T-cell (primary cell): ENCODE measurements around the gene TULP4. TPM values are rescaled to one million over a fixed set of nuclear protein-coding genes. Genes with fewer than 3 reads are reported as not detected.
"Not testable (repeated sequence)": the region's sequence is repeated elsewhere in the genome, so short reads cannot be mapped to it uniquely, and the experiment has no call there.

Experiments used
- ATAC-seq, 4 experiments: fragments of 200-7000 bp in 3 of 4; fragments of 150-1000 bp in 1 of 4; cut with Tn5 transposase; replicated peaks in 1 of 4; 1 replicate in 3 of 4; 2 replicates in 1 of 4; pipeline ENCODE4 v1.10.0; 2021; ENCODE audit warnings: moderate library complexity in 3 of 4, mild to moderate bottlenecking in 2 of 4, moderate number of reproducible peaks in 1 of 4
- CTCF ChIA-PET, 2 donors: fragments of 300-600 bp; sonication (Branson Sonifier 250); formaldehyde crosslinking; loops; one replicate each; lab custom pipeline; 2022; ENCODE audit warnings: antibody characterized with exemption in 2 of 2; lab: Charles Lee
- POLR2A ChIA-PET, 2 donors: fragments of 300-600 bp; sonication (Branson Sonifier 250); formaldehyde crosslinking; loops; one replicate each; lab custom pipeline; 2022; ENCODE audit warnings: antibody characterized with exemption in 2 of 2; lab: Charles Lee
- DNase-seq, 35 experiments: peaks; one replicate each; pipeline versions ENCODE4 v3.0.0 to v3.0.0-alpha.2; 2013 to 2023
- H3K27ac ChIP-seq: one replicate; pipeline ENCODE4 v1.5.1; 2013; ENCODE audit warnings: low read length
- H3K27me3 ChIP-seq, 2 experiments: replicated peaks in 1 of 2; 1 replicate in 1 of 2; 2 replicates in 1 of 2; pipeline versions ENCODE4 v1.6.1 to v1.7.0; 2013; ENCODE audit warnings: low read length in 1 of 2, mixed read lengths in 1 of 2; ENCODE audit not compliant: control insufficient read depth in 2 of 2, insufficient read depth in 2 of 2; ENCODE audit errors: extremely low read depth in 1 of 2
- H3K36me3 ChIP-seq, 2 donors: 1 replicate in 1 of 2; 2 replicates in 1 of 2; pipeline versions ENCODE4 v1.6.1 to v1.7.0; 2013; ENCODE audit warnings: low read length in 1 of 2; ENCODE audit not compliant: control insufficient read depth in 2 of 2, insufficient read depth in 1 of 2; ENCODE audit errors: extremely low read depth in 1 of 2
- H3K4me1 ChIP-seq, 2 experiments: 1 replicate in 1 of 2; 2 replicates in 1 of 2; pipeline versions ENCODE4 v1.6.1 to v1.7.0; 2013; ENCODE audit warnings: low read length in 2 of 2, mixed read lengths in 1 of 2; ENCODE audit not compliant: insufficient read depth in 2 of 2, control insufficient read depth in 1 of 2; ENCODE audit errors: extremely low read depth in 1 of 2
- H3K4me3 ChIP-seq, 2 donors: 1 replicate in 1 of 2; 2 replicates in 1 of 2; pipeline versions ENCODE4 v1.5.1 to v1.7.0; 2013; ENCODE audit warnings: mild to moderate bottlenecking in 2 of 2, low read length in 1 of 2, moderate library complexity in 1 of 2; ENCODE audit not compliant: control insufficient read depth in 1 of 2; ENCODE audit errors: extremely low read depth in 1 of 2
- H3K9me3 ChIP-seq: 2 replicates; pipeline ENCODE4 v1.7.0; 2013
- H3K27ac Mint-ChIP-seq, 2 donors: one replicate each; pipeline ENCODE4 v1.8.0; 2020 to 2021; ENCODE audit warnings: mild to moderate bottlenecking in 2 of 2, mixed read lengths in 2 of 2
- H3K27me3 Mint-ChIP-seq, 2 donors: one replicate each; pipeline ENCODE4 v1.8.0; 2021 to 2022; ENCODE audit warnings: mixed read lengths in 2 of 2
- H3K36me3 Mint-ChIP-seq: one replicate; pipeline ENCODE4 v1.8.0; 2021; ENCODE audit warnings: mixed read lengths
- H3K4me1 Mint-ChIP-seq, 3 donors: one replicate each; pipeline ENCODE4 v1.8.0; 2020 to 2022; ENCODE audit warnings: mixed read lengths in 3 of 3, mild to moderate bottlenecking in 1 of 3
- H3K4me3 Mint-ChIP-seq, 3 donors: one replicate each; pipeline ENCODE4 v1.8.0; 2020 to 2022; ENCODE audit warnings: mild to moderate bottlenecking in 3 of 3, mixed read lengths in 3 of 3, moderate library complexity in 3 of 3
- H3K9me3 Mint-ChIP-seq, 3 donors: one replicate each; pipeline ENCODE4 v1.8.0; 2020 to 2022; ENCODE audit warnings: mixed read lengths in 3 of 3
- WGBS: methylation state at CpG from one replicate; pipeline ENCODE4 v1.1.5; 2013; ENCODE audit warnings: missing lambda C conversion rate; ENCODE audit not compliant: insufficient coverage; 5-methylcytosine and 5-hydroxymethylcytosine counted together
- total RNA-seq, 35 experiments: library from RNA in 6 of 35; stranded (reverse) in 6 of 35; fragments of 120-200 nt in 1 of 35; gene quantifications; one replicate each; pipeline versions ENCODE4 v1.2.1 to v1.2.4 and lab custom pipeline; 2013 to 2026

The TULP4 gene
- total RNA-seq, 5 donors from 2014 or later (not counting 1 experiment from before 2014, with no cell fraction given), result 62.9 to 85.1 (median 76.1) TPM

DNA sequence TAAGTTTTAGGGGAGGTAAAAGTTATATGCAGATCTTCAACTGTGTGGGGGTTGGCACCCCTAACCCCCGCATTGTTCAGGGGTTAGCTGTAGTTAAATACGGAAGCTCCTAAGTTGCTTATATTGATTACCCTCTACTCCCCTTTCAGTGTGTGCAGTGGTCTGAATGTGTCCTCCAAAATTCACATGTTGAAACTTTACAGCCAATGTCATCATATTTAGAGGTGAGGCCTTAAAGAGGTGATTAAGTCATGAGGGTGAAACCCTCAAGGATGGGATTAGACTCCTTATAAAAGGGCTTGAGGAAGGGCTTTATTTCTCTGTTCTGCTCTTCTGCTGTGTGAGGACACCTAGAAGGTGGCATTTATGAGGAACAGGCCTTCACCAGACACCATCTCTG lies 22.3 kb downstream of the TULP4 start:
- no peaks in the 10 kb centered on the region for H3K9me3 ChIP-seq
- ChIA-PET POLR2A (no interaction called here), CTCF (no interaction called here)
- H3K27me3 ChIP-seq, result no peaks in the 10 kb centered on the region
- Mint-ChIP-seq H3K36me3 (peaks cover 52% of the 10 kb centered on the region), H3K4me3 (no peak overlapping the region), H3K9me3 (peaks cover 0 to 8% (median 6%) of the 10 kb centered on the region in 3 donors), H3K27ac (no peak overlapping the region), H3K4me1 (peaks cover 7 to 16% (median 11%) of the 10 kb centered on the region in 3 donors), H3K27me3 (no peaks in the 10 kb centered on the region)
- no peaks in the 10 kb centered on the region for H3K36me3 ChIP-seq
- H3K4me3 ChIP-seq, result no peak overlapping the region
- H3K4me1 ChIP-seq, result peaks cover 0 to 2% of the 10 kb centered on the region in 2 experiments
- DNase-seq (no peak), ATAC-seq (no peak)
- no CpG with 5 or more reads among the region's 2 CpGs for WGBS
- no peak overlapping the region for H3K27ac ChIP-seq

DNA sequence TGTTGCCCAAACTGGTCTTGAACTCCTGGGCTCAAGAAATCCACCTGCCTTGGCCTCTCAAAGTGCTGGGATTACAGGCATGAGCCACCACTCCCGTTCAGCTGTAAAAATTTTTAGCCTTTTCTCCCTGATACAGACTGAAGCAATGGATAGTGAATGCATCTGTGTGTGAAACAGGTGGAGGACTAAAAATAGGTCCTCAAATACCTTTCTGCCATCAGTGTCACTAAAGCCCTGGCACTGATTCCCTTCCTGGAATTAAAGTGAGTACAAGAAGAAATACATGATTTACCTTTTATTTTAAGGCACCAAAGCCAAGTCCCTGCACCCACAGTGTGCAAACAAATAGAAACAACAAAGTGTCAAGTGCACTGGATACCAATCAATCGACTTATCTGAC lies 25.1 kb downstream of the TULP4 start:
- DNase-seq (no peak), ATAC-seq (no peak)
- WGBS, result no CpG with 5 or more reads among the region's 2 CpGs
- POLR2A ChIA-PET, result interaction anchor here in 1 of 2 donors (0.6 kb wide), 1 partner anchor 26 kb away, joined by 3 read pairs; no protein-coding TSS in a partner anchor
- peaks cover 0 to 6% (median 5%) of the 10 kb centered on the region in 3 donors for H3K9me3 Mint-ChIP-seq
- H3K27ac Mint-ChIP-seq, result no peak overlapping the region
- H3K9me3 ChIP-seq, result no peaks in the 10 kb centered on the region
- CTCF ChIA-PET, result no interaction called here
- no peaks in the 10 kb centered on the region for H3K27me3 Mint-ChIP-seq
- no peaks in the 10 kb centered on the region for H3K36me3 ChIP-seq
- H3K4me3 ChIP-seq, result no peak overlapping the region
- no peak overlapping the region for H3K27ac ChIP-seq
- H3K4me1 ChIP-seq, result peaks cover 0 to 2% of the 10 kb centered on the region in 2 experiments
- peaks cover 57% of the 10 kb centered on the region for H3K36me3 Mint-ChIP-seq
- H3K27me3 ChIP-seq, result no peaks in the 10 kb centered on the region
- peaks cover 7 to 20% (median 18%) of the 10 kb centered on the region in 3 donors for H3K4me1 Mint-ChIP-seq
- no peak overlapping the region for H3K4me3 Mint-ChIP-seq

DNA sequence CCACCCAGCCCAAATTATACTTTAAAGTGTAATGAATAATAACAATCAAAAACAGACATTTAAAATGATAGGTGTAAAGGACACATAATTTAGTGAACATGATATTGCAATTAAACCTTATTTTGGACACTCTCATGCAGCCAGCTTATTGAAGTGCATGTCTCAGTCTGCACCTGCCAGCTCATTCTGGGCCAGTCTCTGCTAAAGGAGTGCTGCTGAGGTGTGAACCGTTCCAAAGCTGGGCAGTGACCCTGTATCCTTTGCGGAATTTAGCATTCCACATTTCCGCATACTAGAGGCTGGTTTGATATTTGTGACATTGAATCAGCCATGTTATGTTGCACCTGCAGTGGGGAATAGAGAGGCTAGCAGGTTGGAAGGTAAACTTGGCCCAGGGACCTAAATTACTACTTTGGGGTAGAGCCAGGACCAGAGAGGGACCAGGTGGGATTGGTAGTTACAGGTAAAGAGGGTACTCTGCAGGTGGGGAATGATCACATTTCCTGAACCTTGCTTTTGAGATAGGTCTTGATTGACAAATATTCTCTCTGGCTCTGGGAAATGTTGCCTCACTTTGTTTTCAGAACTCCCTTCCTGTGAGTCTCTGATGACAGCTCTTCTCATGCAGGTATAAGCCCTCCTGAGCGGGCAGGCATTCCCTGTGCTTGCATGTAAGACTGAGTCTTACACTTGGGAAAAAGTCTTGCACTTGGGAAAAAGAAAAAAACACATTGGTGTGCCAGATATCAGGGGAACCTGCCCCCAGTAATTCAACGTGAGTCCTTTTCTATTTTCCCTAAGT lies 26.2 kb downstream of the TULP4 start:
- H3K4me3 Mint-ChIP-seq, result no peak overlapping the region
- H3K36me3 Mint-ChIP-seq, result peaks cover 53% of the 10 kb centered on the region
- Histone ChIP-seq H3K27me3 (no peaks in the 10 kb centered on the region), H3K9me3 (no peaks in the 10 kb centered on the region), H3K4me1 (peaks cover 0 to 2% of the 10 kb centered on the region in 2 experiments), H3K27ac (no peak overlapping the region), H3K4me3 (no peak overlapping the region), H3K36me3 (no peaks in the 10 kb centered on the region)
- no peak for DNase-seq
- peaks cover 0 to 5% (median 0%) of the 10 kb centered on the region in 3 donors for H3K9me3 Mint-ChIP-seq
- 97% methylated on average over 4 of the region's 5 CpGs for WGBS
- peaks cover 14 to 21% (median 20%) of the 10 kb centered on the region in 3 donors for H3K4me1 Mint-ChIP-seq
- H3K27me3 Mint-ChIP-seq, result no peaks in the 10 kb centered on the region
- no peak for ATAC-seq
- ChIA-PET CTCF (interaction anchor here in 1 of 2 donors (0.5 kb wide), 1 partner anchor 936 kb away, joined by 3 read pairs; no protein-coding TSS in a partner anchor), POLR2A (no interaction called here)
- H3K27ac Mint-ChIP-seq, result no peak overlapping the region

DNA sequence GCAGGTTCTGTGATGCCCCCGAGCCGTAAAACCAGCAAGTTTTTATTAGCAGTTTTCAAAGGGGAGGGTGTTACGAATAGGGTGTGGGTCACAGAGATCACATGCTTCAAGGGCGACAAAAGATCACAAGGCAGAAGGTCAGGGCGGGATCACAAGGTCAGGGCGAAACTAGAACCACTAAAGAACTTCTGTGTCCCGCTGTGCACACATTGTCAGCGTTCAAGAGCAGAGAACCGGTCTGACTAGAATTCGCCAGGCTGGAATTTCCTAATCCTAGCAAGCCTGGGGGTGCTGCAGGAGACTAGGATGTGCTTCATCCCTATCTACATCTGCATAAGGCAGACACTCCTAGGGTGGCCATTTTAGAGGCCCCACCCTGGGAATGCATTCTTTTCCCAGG lies 26.9 kb downstream of the TULP4 start:
- H3K27ac Mint-ChIP-seq, H3K27me3 Mint-ChIP-seq, H3K9me3 Mint-ChIP-seq, H3K36me3 ChIP-seq, H3K27ac ChIP-seq, H3K27me3 ChIP-seq, H3K4me3 ChIP-seq, H3K4me3 Mint-ChIP-seq, ATAC-seq, DNase-seq, H3K9me3 ChIP-seq, CTCF ChIA-PET, POLR2A ChIA-PET, H3K4me1 ChIP-seq: not testable (repeated sequence)
- H3K36me3 Mint-ChIP-seq, result peaks cover 54% of the 10 kb centered on the region
- H3K4me1 Mint-ChIP-seq, result peaks cover 17 to 23% (median 21%) of the 10 kb centered on the region in 3 donors
- 87% methylated on average over 9 of the region's 10 CpGs for WGBS

DNA sequence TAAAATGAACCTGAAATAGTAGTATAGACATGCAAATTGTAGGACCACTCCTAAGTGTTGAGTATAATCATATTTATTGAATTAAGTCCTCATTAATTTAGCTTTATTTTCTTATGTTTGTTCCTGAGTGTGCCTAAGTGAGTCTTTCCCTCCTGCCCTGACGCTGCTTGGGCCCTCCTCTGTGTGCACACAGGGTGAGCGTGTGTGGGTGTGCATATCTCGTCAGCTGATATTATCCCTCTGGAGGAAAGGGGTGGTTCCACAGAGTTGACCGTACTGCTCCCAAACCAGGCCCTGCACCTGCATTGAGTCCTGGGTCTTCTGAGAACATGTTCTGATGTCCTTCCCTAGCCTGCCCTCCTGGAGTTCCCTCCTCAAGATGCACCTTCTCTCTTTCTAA lies 28.0 kb downstream of the TULP4 start:
- Mint-ChIP-seq H3K36me3 (peaks cover 64% of the 10 kb centered on the region), H3K9me3 (peaks cover 9 to 13% (median 9%) of the 10 kb centered on the region in 3 donors)
- POLR2A ChIA-PET, result no interaction called here

DNA sequence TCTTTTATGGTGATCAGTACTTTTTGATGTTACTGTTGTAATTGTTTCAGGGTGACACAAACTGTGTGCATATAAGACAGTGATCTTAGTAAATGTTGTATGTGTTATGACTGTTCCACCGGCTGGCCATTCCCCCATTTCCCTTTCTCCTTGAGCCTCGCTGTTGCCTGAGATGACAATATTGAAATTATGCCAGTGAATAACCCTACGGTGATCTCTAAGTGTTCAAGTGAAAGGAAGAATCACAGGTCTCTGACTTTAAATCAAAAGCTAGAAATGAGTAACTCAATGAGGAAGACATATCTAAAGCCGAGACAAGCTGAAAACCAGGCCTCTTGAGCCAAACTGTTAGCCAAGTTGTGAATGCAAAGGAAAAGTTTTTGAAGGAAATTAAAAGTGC lies 32.3 kb downstream of the TULP4 start:
- ATAC-seq (no peak), DNase-seq (no peak)
- CTCF ChIA-PET, result interaction anchor here in 1 of 2 donors (0.6 kb wide), 1 partner anchor 92 kb away, joined by 3 read pairs; no protein-coding TSS in a partner anchor
- Mint-ChIP-seq H3K27me3 (no peaks in the 10 kb centered on the region), H3K36me3 (peaks cover 59% of the 10 kb centered on the region), H3K4me1 (peaks cover 11 to 17% (median 11%) of the 10 kb centered on the region in 3 donors), H3K27ac (no peak overlapping the region), H3K4me3 (no peak overlapping the region), H3K9me3 (peaks cover 12 to 20% (median 18%) of the 10 kb centered on the region in 3 donors)
- H3K27ac ChIP-seq, result no peak overlapping the region
- no peaks in the 10 kb centered on the region for H3K4me1 ChIP-seq
- no peaks in the 10 kb centered on the region for H3K27me3 ChIP-seq
- no peaks in the 10 kb centered on the region for H3K9me3 ChIP-seq
- no peak overlapping the region for H3K4me3 ChIP-seq
- WGBS, result 13% methylated on average over 2 of the region's 4 CpGs
- POLR2A ChIA-PET, result no interaction called here
- H3K36me3 ChIP-seq, result no peaks in the 10 kb centered on the region

More for the DNA sequence above, 28.0 kb downstream of the TULP4 start:
- Histone ChIP-seq H3K4me3 (no peak overlapping the region), H3K27me3 (no peaks in the 10 kb centered on the region), H3K27ac (no peak overlapping the region), H3K4me1 (no peaks in the 10 kb centered on the region), H3K36me3 (no peaks in the 10 kb centered on the region), H3K9me3 (no peaks in the 10 kb centered on the region)
- H3K27me3 Mint-ChIP-seq, result no peaks in the 10 kb centered on the region
- H3K4me3 Mint-ChIP-seq, result no peak overlapping the region
- peaks cover 17 to 23% (median 18%) of the 10 kb centered on the region in 3 donors for H3K4me1 Mint-ChIP-seq
- CTCF ChIA-PET, result no interaction called here
- ATAC-seq, result no peak
- DNase-seq, result no peak
- H3K27ac Mint-ChIP-seq, result no peak overlapping the region
- no CpG with 5 or more reads among the region's 4 CpGs for WGBS
